ENCODE data around the gene PDE4D.
A peak's percentile ranks its signal among the peaks of the same experiment; 100 is the strongest.

PDE4D gene

GRCh38 chr5:59099270-59099994 is 794.1 kb downstream of the PDE4D start:
- no peak for TF ChIP-seq CTCF (conservative IDR thresholded peaks at IDR 0.05; ENCODE audit: control insufficient read depth, insufficient read depth, low read depth, low read length)
- peak; percentile 95 for DNase-seq (ENCODE audit: low read depth)
- H3K4me3 ChIP-seq (ENCODE audit: control insufficient read depth, low read depth, low read length) = no peak overlapping the region

GRCh38 chr5:59098743-59099142 is 794.8 kb downstream of the PDE4D start:
- no peak for DNase-seq (ENCODE audit: low read depth)
- no peak for TF ChIP-seq CTCF (conservative IDR thresholded peaks at IDR 0.05; ENCODE audit: control insufficient read depth, insufficient read depth, low read depth, low read length)
- no peak overlapping the region for H3K4me3 ChIP-seq (ENCODE audit: control insufficient read depth, low read depth, low read length)

- H3K4me3 ChIP-seq (ENCODE audit: control insufficient read depth, low read depth, low read length) = no peak overlapping the region
- no peak for TF ChIP-seq CTCF (conservative IDR thresholded peaks at IDR 0.05; ENCODE audit: control insufficient read depth, insufficient read depth, low read depth, low read length)
- DNase-seq (ENCODE audit: low read depth) = no peak
These were observed 795.8 kb downstream of the PDE4D start for GRCh38 chr5:59097712-59098111.

- TF ChIP-seq CTCF (conservative IDR thresholded peaks at IDR 0.05; ENCODE audit: control insufficient read depth, insufficient read depth, low read depth, low read length) = no peak
- no peak overlapping the region for H3K4me3 ChIP-seq (ENCODE audit: control insufficient read depth, low read depth, low read length)
- peak; percentile 66 for DNase-seq (ENCODE audit: low read depth)
These were observed 796.4 kb downstream of the PDE4D start for GRCh38 chr5:59097116-59097515.

- H3K4me3 ChIP-seq (ENCODE audit: control insufficient read depth, low read depth, low read length) = no peak overlapping the region
- TF ChIP-seq CTCF (conservative IDR thresholded peaks at IDR 0.05; ENCODE audit: control insufficient read depth, insufficient read depth, low read depth, low read length) = no peak
- peak; percentile 50 for DNase-seq (ENCODE audit: low read depth)
These were observed 798.0 kb downstream of the PDE4D start for GRCh38 chr5:59095480-59095879.

- no peak overlapping the region for H3K4me3 ChIP-seq (ENCODE audit: control insufficient read depth, low read depth, low read length)
- peak; percentile 41 for DNase-seq (ENCODE audit: low read depth)
- no peak for TF ChIP-seq CTCF (conservative IDR thresholded peaks at IDR 0.05; ENCODE audit: control insufficient read depth, insufficient read depth, low read depth, low read length)
These were observed 798.7 kb downstream of the PDE4D start for GRCh38 chr5:59094864-59095263.
